HG02759 (cell line): Measurements from ENCODE around the gene ADGRV1.
"Not testable (repeated sequence)": the region's sequence is repeated elsewhere in the genome, so short reads cannot be mapped to it uniquely, and the experiment has no call there.

Experiments used
- ATAC-seq: cut with Tn5 transposase; IDR thresholded peaks from one replicate; pipeline ENCODE4 v1.9.1; 2021; ENCODE audit warnings: mild to moderate bottlenecking, moderate library complexity; ENCODE audit not compliant: unreplicated experiment

ADGRV1 gene

DNA sequence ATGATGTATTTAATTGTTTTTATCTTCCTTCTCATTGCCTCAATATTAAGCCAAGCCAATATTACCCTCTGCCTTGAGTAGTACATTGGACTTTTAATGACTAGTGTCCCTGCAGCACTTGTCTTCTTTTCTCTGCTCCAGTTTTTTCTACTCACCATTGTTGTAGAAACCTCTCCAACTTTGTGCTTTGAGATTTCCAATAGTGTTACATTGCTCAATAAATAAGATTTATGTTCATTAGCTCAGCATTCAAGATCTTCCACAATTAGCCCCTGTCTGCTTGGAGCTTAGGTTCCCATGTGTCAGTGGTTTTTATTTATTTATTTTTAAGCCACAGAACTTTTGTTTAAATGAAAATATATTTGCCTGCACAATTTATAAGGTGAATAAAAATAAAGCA is 145.3 kb downstream of the ADGRV1 start:
- ATAC-seq = no peak

DNA sequence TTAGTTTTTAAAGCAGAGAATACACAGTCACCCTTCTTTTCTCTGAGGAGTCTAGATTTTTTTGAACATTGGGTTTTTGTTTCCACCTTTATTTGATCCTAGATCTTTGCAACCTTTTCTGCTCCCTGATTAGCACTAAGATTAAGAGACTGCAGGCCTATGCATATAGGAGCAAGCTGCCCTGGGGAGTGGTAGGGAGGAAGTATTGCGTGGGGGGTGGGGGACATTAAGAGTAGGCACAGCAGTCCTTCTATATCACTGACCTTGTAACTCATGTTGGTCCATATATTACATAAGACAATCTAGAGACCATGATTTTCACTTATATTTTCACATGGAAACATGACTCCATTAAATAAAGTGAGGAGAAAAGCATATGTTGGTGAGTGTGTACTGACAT is 149.1 kb downstream of the ADGRV1 start:
- ATAC-seq = no peak

DNA sequence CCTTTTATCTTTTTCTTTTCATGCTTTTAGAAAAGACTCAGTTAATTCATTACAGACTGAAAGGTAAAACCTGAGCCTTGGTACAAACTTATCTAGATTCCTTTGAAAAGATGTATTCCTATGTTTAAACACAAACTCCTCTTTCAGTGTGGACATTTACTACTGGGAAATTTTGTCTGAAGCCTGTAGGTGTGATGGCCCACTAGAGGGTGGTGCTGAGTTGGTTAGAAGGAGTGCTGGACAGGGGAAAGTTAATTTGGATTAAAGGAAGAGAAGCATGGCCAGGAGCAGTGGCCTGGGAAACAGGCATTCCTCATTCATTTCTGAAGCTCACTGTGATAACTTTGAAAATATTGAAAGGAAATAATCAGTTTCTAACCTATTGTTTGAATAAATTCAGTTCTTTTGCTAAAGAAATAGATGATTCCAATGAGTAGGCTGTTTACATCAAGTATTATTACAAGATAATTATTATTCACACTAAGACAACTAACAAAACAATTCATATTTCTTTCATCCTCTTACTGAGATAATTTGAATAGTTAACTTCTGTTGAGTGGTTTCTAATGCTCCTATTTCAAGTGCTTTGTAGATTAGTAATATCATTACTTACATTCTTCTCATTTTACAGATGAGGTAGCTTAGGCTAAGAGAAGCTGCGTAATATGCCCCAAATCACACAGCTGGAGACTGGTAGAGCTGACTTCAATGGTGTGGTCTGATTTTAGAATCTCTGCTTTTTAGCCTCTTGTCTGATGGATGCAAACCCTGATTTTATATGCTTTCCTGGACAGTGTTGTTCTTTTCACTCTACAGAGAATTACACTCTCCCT is 150.9 kb downstream of the ADGRV1 start:
- peak; percentile 67 for ATAC-seq

DNA sequence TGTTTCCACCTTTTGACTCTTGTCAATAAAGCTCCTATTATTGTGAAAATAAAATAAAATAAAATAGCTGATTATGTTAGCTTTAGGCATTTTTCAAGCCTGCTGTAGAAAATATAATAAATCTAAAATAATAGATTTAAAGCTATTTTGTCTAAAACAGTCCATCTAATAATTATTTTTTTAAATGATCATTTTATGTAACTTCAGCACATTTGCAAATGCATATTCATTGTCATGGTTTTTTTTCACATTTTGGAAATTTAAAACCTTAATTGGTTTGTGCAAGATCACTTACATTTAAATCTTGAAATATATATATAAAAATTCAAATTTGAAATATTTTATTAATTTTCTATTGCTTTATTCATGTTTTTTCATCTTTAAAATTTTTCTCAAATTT is 159.8 kb downstream of the ADGRV1 start:
- no peak for ATAC-seq

GRCh38 chr5:90739567-90739966 is 181.0 kb downstream of the ADGRV1 start:
- ATAC-seq = no peak

GRCh38 chr5:90740244-90740799 is 181.7 kb downstream of the ADGRV1 start:
- no peak for ATAC-seq

GRCh38 chr5:90741022-90741564 is 182.5 kb downstream of the ADGRV1 start:
- no peak for ATAC-seq

GRCh38 chr5:90746119-90746518 is 187.5 kb downstream of the ADGRV1 start:
- ATAC-seq = no peak

- ATAC-seq = peak; percentile 49
These were observed 188.6 kb downstream of the ADGRV1 start for GRCh38 chr5:90747175-90747574.

DNA sequence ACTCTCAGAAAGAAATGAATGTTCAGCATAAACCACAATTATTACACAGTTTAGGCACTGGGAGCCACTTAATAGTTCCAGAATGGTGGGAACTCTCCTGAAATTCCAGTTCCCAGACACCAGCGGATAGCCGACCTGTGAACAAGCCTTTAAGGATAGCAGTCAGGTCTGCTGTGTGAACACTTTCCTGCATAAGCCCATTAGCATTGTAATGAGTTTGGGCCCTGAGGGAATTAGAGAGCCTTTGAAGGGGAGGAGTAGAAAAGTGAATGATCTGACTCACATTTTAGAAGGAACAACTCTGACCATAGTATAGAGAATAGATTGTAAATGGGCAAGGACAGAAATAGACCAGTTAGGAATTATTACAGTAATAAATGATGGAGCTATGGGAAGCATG is 189.1 kb downstream of the ADGRV1 start:
- ATAC-seq = no peak

GRCh38 chr5:90759119-90759518 is 200.5 kb downstream of the ADGRV1 start:
- ATAC-seq = no peak

DNA sequence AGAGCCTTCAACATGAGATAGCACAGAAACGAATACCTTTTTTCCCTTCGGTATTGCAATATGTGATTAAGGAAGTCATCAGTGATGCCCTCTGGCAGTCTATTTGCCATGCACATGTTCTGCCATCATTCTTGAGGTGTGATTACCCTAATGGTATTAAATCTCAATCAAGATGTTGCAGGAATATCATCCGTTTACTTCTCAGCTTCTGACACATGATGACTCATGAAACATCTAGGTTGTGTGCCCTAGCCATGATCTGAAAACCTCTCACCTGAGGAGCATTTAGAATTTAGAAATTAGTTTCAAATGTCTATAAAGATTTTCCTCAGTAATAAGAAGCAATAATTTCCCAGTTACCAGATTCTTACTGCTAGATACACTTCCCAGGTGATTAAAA is 209.1 kb downstream of the ADGRV1 start:
- no peak for ATAC-seq

DNA sequence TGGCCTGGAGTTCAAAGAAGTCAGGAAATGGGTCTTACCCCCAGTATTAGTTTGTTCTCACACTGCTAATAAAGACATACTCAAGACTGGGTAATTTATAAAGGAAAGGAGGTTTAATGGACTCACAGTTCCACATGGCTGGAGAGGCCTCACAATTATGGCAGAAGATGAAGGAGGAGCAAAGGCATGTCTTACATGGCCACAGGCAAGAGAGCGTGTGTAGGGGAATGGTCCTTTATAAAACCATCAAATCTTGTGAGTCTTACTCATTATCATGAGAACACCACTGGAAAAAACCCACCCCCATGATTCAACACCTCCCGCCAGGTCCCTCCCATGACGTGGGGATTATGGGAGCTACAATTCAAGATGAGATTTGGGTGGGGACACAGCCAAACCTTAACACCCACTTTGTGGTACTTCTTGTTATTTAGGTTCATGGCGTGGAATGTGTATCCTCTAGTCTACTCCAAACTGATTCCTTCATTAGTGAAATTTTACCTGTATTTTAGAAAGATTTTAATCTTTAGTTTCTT is 211.5 kb downstream of the ADGRV1 start:
- not testable (repeated sequence) for ATAC-seq

GRCh38 chr5:90777959-90778358 is 219.4 kb downstream of the ADGRV1 start:
- no peak for ATAC-seq

DNA sequence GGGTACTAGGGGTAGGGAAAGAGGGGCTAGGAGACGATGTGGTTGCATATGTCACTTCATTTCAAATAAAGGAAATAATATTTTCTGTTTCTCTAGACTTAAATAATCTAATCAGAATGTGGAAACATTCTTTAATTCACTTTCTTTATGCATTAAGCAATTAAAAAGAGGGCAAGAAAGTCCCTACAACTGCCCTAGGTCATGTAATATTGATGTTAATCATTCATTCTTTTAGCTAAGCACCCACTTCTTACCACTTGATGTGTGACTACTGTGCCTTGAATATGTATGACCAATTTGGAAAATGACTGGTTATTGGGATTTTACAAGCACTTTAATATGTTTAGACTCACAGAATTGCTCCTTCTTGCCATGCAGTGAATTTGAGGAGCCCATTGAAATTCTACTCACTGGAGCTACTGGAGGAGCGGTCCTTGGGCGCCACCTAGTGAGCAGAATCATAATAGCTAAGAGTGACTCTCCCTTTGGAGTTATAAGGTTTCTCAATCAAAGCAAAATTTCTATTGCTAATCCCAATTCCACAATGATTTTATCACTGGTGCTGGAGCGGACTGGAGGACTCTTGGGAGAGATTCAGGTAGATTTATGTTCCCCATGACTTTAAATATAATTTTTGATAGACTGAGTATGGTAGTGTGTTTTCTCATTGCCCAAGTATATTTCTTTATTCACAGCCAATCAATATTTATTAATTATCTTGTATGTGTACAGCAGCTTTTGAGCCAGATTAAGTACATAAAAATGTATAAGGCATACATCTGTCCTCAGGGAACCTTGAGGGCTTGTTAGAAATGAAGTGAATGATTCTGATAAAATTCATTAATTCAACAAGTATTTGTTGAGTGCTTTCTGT is 225.1 kb downstream of the ADGRV1 start:
- ATAC-seq = peak; percentile 98

DNA sequence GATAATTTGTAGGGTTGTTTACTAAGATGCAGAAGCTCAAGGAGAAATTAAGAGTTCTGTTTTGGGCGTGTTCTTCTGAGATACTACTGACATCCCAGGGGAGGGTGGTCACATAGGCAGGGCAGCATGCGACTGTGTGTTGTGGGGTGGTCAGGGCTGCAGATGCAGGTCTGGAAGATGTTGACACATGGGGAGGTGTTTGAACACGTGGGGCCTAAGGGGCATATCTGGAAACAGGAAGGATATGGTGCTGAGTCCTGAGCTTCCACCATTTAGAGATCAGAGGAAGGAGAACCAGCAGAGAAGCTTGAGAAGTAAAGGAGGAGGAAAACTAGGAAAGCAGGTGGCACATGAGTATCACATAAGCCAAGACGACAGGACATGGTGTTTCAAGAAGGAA is 228.2 kb downstream of the ADGRV1 start:
- ATAC-seq = no peak

- ATAC-seq = no peak
These were observed 234.1 kb downstream of the ADGRV1 start for GRCh38 chr5:90792725-90793124.

GRCh38 chr5:90793183-90793582 is 234.6 kb downstream of the ADGRV1 start:
- no peak for ATAC-seq

DNA sequence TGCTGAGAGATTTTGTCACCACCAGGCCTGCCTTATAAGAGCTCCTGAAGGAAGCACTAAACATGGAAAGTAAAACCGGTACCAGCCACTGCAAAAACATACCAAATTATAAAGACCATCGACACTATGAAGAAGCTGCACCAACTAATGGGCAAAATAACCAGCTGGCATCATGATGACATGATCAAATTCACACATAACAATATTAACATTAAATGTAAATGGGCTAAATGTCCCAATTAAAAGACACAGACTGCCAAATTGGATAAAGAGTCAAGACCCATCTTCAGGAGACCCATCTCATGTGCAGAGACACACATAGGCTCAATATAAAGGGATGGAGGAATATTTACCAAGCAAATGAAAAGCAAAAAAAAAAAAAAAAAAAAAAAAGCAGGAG is 238.3 kb downstream of the ADGRV1 start:
- ATAC-seq = not testable (repeated sequence)

GRCh38 chr5:90800082-90800481 is 241.5 kb downstream of the ADGRV1 start:
- ATAC-seq = not testable (repeated sequence)

- ATAC-seq = not testable (repeated sequence)
These were observed 241.9 kb downstream of the ADGRV1 start for GRCh38 chr5:90800515-90800914.
